HepG2 (cell line): ENCODE measurements around the gene CRYAA. TPM values are rescaled to one million over a fixed set of nuclear protein-coding genes. Genes with fewer than 3 reads are reported as not detected.
A peak's percentile ranks its signal among the peaks of the same experiment; 100 is the strongest.

ENCODE experiments used
- CHD4 ChIP-seq: fragments of 200-600 bp; sonication (generic); IDR thresholded peaks from 2 replicates; pipeline ENCODE4 v1.7.0; 2017; ENCODE audit warnings: mild to moderate bottlenecking, low read length, borderline replicate concordance
- ESRRA ChIP-seq: sonication (generic); formaldehyde crosslinking; IDR thresholded peaks from 2 replicates; pipeline ENCODE4 v1.5.1; 2020; ENCODE audit warnings: mild to moderate bottlenecking, low read depth, missing genetic modification reagents
- GFI1 ChIP-seq: sonication (generic); formaldehyde crosslinking; IDR thresholded peaks from 2 replicates; pipeline ENCODE4 v1.5.0; 2020; ENCODE audit warnings: missing genetic modification reagents, mild to moderate bottlenecking, borderline replicate concordance
- HNRNPK ChIP-seq: fragments of 200-400 bp; formaldehyde crosslinking; IDR thresholded peaks from 2 replicates; pipeline ENCODE4 v1.6.1; 2018; ENCODE audit warnings: low read length, low read depth, moderate library complexity, mild to moderate bottlenecking; ENCODE audit not compliant: poor library complexity, severe bottlenecking
- KLF12 ChIP-seq: sonication (generic); formaldehyde crosslinking; IDR thresholded peaks from 2 replicates; pipeline ENCODE4 v1.4.0; 2020; ENCODE audit warnings: missing genetic modification reagents, borderline replicate concordance
- NR2F1 ChIP-seq, 2 experiments: fragments of 450-650 bp in 1 of 2; formaldehyde crosslinking in 1 of 2; IDR thresholded peaks; 2 replicates each; pipeline versions ENCODE4 v1.5.0 to v1.6.1; 2016 to 2020; ENCODE audit warnings: mild to moderate bottlenecking in 1 of 2, missing compliant biosample characterization in 1 of 2, missing genetic modification reagents in 1 of 2, moderate library complexity in 1 of 2
- ZNF207 ChIP-seq: fragments of 450-650 bp; IDR thresholded peaks from 2 replicates; pipeline ENCODE4 v1.6.1; 2016; ENCODE audit warnings: antibody characterized with exemption, borderline replicate concordance
- ZNF431 ChIP-seq: sonication (generic); formaldehyde crosslinking; IDR thresholded peaks from 2 replicates; pipeline ENCODE4 v1.9.0; 2022; ENCODE audit warnings: missing genetic modification reagents, low read depth, mild to moderate bottlenecking, borderline replicate concordance
- polyA plus RNA-seq, 8 experiments: library from polyadenylated mRNA; depleted of rRNA in 3 of 8; stranded (reverse) in 7 of 8; unstranded in 1 of 8; fragments of >200 nt; fragmentation: Illumina TruSeq in 4 of 8; extraction: Trizol in 4 of 8; gene quantifications; 2 replicates each; pipeline versions ENCODE4 v1.2.1 to v1.2.3, GENCODE V29; 2011 to 2016; ENCODE audit warnings: low read depth in 4 of 8, missing spikeins in 1 of 8, mixed read lengths in 1 of 8; ENCODE audit not compliant: insufficient read depth in 1 of 8
- total RNA-seq, 5 experiments: library from RNA; depleted of rRNA; stranded (reverse); fragments of >200 nt; fragmentation: Illumina TruSeq; extraction: Trizol; gene quantifications; 2 replicates each; pipeline ENCODE4 v1.2.3, GENCODE V29; 2016; ENCODE audit warnings: low read depth in 1 of 5
- TF ChIP-seq, protein P1 (sequence below): sonication (generic); formaldehyde crosslinking; IDR thresholded peaks from 2 replicates; pipeline ENCODE4 v1.9.0; 2021; ENCODE audit warnings: missing genetic modification reagents, mild to moderate bottlenecking, borderline replicate concordance
- TF ChIP-seq, protein P2 (sequence below): sonication (generic); formaldehyde crosslinking; IDR thresholded peaks from 2 replicates; pipeline ENCODE4 v1.4.0; 2020; ENCODE audit warnings: missing genetic modification reagents
- TF ChIP-seq, protein P3 (sequence below): sonication (generic); formaldehyde crosslinking; IDR thresholded peaks from 2 replicates; pipeline ENCODE4 v1.5.1; 2020; ENCODE audit warnings: mild to moderate bottlenecking, missing genetic modification reagents, borderline replicate concordance
- TF ChIP-seq, protein P4 (sequence below): IDR thresholded peaks from 2 replicates; pipeline ENCODE4 v1.6.1; 2012; ENCODE audit warnings: low read depth, low read length, improper control_type of control experiment
- TF ChIP-seq, protein P5 (sequence below): fragments of 450-650 bp; IDR thresholded peaks from 2 replicates; pipeline ENCODE4 v1.6.1; 2017; ENCODE audit warnings: mild to moderate bottlenecking
- TF ChIP-seq, protein P6 (sequence below): sonication (generic); formaldehyde crosslinking; IDR thresholded peaks from 2 replicates; pipeline ENCODE4 v1.5.1; 2020; ENCODE audit warnings: mild to moderate bottlenecking, missing genetic modification reagents, moderate library complexity

CRYAA gene
- total and polyA plus RNA-seq, 2 of the 13 experiments (the other 11 are each of a cell fraction or from before 2014, with no cell fraction given): 5.6 to 8.6 TPM

DNA sequence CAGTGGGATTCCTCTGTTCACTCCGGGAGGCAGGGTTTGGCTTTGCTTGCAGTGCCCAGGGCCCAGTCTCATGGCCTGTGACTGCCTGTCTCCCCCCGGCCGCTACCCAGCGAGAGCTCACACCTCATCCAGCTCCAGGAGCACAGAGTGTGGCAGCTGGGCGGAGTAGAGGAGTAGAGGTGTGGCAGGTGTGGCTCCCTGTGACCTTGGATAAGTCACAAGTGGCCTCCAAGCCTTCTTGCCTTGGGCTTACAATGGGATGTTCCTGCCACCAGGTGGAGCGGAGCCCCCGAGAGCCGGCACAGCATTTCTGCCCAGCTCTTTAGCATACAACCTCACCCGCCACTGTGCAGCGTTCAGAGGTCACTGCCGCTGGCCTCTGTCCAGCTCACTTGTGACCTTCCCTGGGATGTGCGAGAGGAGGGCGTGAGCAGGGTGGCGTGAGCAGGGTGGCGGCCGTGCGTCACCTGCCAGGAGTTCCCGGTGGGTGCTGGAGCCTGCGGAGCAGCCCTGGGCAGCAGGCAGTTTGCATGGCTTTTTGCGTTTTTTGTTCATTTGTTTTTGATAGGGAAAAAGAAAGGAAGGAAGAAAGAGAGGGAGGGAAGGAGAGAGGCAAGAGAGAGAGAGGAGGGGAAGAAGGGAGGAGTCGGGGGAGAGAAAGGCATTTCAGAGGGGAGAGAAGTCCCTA, 42.4 kb downstream of the CRYAA start (continued):
- peak; percentile 50; the same call in 1 of the 2 replicates for TF ChIP-seq KLF12
- no peak for TF ChIP-seq ZNF431 (CRISPR knock-in tag)
- TF ChIP-seq, protein P1, sequence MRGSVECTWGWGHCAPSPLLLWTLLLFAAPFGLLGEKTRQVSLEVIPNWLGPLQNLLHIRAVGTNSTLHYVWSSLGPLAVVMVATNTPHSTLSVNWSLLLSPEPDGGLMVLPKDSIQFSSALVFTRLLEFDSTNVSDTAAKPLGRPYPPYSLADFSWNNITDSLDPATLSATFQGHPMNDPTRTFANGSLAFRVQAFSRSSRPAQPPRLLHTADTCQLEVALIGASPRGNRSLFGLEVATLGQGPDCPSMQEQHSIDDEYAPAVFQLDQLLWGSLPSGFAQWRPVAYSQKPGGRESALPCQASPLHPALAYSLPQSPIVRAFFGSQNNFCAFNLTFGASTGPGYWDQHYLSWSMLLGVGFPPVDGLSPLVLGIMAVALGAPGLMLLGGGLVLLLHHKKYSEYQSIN (CRISPR knock-in tag): no peak
- no peak for TF ChIP-seq HNRNPK
- TF ChIP-seq, protein P2, sequence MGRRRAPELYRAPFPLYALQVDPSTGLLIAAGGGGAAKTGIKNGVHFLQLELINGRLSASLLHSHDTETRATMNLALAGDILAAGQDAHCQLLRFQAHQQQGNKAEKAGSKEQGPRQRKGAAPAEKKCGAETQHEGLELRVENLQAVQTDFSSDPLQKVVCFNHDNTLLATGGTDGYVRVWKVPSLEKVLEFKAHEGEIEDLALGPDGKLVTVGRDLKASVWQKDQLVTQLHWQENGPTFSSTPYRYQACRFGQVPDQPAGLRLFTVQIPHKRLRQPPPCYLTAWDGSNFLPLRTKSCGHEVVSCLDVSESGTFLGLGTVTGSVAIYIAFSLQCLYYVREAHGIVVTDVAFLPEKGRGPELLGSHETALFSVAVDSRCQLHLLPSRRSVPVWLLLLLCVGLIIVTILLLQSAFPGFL: no peak
- peak; percentile 86 to 92 for TF ChIP-seq NR2F1 (CRISPR knock-in tag; IDR thresholded peaks at IDR 0.05)
- TF ChIP-seq, protein P3, sequence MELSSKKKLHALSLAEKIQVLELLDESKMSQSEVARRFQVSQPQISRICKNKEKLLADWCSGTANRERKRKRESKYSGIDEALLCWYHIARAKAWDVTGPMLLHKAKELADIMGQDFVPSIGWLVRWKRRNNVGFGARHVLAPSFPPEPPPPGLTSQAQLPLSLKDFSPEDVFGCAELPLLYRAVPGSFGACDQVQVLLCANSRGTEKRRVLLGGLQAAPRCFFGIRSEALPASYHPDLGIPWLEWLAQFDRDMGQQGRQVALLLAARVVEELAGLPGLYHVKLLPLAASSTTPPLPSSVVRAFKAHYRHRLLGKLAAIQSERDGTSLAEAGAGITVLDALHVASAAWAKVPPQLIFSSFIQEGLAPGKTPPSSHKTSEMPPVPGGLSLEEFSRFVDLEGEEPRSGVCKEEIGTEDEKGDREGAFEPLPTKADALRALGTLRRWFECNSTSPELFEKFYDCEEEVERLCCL (CRISPR knock-in tag): no peak
- TF ChIP-seq GFI1 (CRISPR knock-in tag): peak; percentile 53; the same call in 1 of the 2 replicates
- TF ChIP-seq, protein P4, sequence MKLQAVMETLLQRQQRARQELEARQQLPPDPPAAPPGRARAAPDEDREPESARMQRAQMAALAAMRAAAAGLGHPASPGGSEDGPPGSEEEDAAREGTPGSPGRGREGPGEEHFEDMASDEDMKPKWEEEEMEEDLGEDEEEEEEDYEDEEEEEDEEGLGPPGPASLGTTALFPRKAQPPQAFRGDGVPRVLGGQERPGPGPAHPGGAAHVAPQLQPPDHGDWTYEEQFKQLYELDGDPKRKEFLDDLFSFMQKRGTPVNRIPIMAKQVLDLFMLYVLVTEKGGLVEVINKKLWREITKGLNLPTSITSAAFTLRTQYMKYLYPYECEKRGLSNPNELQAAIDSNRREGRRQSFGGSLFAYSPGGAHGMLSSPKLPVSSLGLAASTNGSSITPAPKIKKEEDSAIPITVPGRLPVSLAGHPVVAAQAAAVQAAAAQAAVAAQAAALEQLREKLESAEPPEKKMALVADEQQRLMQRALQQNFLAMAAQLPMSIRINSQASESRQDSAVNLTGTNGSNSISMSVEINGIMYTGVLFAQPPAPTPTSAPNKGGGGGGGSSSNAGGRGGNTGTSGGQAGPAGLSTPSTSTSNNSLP: no peak
- no peak for TF ChIP-seq ZNF207
- TF ChIP-seq CHD4: no peak
- TF ChIP-seq, protein P5, sequence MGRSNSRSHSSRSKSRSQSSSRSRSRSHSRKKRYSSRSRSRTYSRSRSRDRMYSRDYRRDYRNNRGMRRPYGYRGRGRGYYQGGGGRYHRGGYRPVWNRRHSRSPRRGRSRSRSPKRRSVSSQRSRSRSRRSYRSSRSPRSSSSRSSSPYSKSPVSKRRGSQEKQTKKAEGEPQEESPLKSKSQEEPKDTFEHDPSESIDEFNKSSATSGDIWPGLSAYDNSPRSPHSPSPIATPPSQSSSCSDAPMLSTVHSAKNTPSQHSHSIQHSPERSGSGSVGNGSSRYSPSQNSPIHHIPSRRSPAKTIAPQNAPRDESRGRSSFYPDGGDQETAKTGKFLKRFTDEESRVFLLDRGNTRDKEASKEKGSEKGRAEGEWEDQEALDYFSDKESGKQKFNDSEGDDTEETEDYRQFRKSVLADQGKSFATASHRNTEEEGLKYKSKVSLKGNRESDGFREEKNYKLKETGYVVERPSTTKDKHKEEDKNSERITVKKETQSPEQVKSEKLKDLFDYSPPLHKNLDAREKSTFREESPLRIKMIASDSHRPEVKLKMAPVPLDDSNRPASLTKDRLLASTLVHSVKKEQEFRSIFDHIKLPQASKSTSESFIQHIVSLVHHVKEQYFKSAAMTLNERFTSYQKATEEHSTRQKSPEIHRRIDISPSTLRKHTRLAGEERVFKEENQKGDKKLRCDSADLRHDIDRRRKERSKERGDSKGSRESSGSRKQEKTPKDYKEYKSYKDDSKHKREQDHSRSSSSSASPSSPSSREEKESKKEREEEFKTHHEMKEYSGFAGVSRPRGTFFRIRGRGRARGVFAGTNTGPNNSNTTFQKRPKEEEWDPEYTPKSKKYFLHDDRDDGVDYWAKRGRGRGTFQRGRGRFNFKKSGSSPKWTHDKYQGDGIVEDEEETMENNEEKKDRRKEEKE: no peak
- TF ChIP-seq ESRRA: peak; percentile 97
- TF ChIP-seq, protein P6, sequence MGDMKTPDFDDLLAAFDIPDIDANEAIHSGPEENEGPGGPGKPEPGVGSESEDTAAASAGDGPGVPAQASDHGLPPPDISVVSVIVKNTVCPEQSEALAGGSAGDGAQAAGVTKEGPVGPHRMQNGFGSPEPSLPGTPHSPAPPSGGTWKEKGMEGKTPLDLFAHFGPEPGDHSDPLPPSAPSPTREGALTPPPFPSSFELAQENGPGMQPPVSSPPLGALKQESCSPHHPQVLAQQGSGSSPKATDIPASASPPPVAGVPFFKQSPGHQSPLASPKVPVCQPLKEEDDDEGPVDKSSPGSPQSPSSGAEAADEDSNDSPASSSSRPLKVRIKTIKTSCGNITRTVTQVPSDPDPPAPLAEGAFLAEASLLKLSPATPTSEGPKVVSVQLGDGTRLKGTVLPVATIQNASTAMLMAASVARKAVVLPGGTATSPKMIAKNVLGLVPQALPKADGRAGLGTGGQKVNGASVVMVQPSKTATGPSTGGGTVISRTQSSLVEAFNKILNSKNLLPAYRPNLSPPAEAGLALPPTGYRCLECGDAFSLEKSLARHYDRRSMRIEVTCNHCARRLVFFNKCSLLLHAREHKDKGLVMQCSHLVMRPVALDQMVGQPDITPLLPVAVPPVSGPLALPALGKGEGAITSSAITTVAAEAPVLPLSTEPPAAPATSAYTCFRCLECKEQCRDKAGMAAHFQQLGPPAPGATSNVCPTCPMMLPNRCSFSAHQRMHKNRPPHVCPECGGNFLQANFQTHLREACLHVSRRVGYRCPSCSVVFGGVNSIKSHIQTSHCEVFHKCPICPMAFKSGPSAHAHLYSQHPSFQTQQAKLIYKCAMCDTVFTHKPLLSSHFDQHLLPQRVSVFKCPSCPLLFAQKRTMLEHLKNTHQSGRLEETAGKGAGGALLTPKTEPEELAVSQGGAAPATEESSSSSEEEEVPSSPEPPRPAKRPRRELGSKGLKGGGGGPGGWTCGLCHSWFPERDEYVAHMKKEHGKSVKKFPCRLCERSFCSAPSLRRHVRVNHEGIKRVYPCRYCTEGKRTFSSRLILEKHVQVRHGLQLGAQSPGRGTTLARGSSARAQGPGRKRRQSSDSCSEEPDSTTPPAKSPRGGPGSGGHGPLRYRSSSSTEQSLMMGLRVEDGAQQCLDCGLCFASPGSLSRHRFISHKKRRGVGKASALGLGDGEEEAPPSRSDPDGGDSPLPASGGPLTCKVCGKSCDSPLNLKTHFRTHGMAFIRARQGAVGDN (CRISPR knock-in tag): peak; percentile 95
